GM19467 (cell line): ENCODE data around the gene GALNT18.
"Not testable (repeated sequence)": the region's sequence is repeated elsewhere in the genome, so short reads cannot be mapped to it uniquely, and the experiment has no call there.

Experiments
- ATAC-seq: cut with Tn5 transposase; IDR thresholded peaks from one replicate; pipeline ENCODE4 v1.9.1; 2021; ENCODE audit warnings: mild to moderate bottlenecking, moderate library complexity; ENCODE audit not compliant: unreplicated experiment

GALNT18 gene

GRCh38 chr11:11370255-11370961, 251.4 kb downstream of the GALNT18 start:
- ATAC-seq: no peak

GRCh38 chr11:11366793-11367192, 255.0 kb downstream of the GALNT18 start:
- no peak for ATAC-seq

- ATAC-seq: no peak
These were observed 258.1 kb downstream of the GALNT18 start for GRCh38 chr11:11363674-11364073.

GRCh38 chr11:11359611-11360010, 262.2 kb downstream of the GALNT18 start:
- no peak for ATAC-seq

- no peak for ATAC-seq
These were observed 265.0 kb downstream of the GALNT18 start for GRCh38 chr11:11356842-11357241.

- ATAC-seq: not testable (repeated sequence)
These were observed 268.9 kb downstream of the GALNT18 start, which contains the start of gene CSNK2A3 for GRCh38 chr11:11352878-11353277. CSNK2A3 (minus strand) TSS chr11:11353250; CDS start chr11:11353119, 131 bp downstream.

GRCh38 chr11:11351851-11352250, 270.0 kb downstream of the GALNT18 start:
- not testable (repeated sequence) for ATAC-seq

GRCh38 chr11:11351042-11351586, 270.7 kb downstream of the GALNT18 start:
- no peak for ATAC-seq

GRCh38 chr11:11349870-11350337, 271.9 kb downstream of the GALNT18 start:
- ATAC-seq: no peak

GRCh38 chr11:11349106-11349825, 272.5 kb downstream of the GALNT18 start:
- ATAC-seq: no peak

- ATAC-seq: no peak
These were observed 273.5 kb downstream of the GALNT18 start for GRCh38 chr11:11348303-11348702.

GRCh38 chr11:11347592-11347991, 274.2 kb downstream of the GALNT18 start:
- no peak for ATAC-seq

- ATAC-seq: no peak
These were observed 275.5 kb downstream of the GALNT18 start for GRCh38 chr11:11346303-11346702.

- no peak for ATAC-seq
These were observed 276.7 kb downstream of the GALNT18 start for GRCh38 chr11:11345099-11345498.

- no peak for ATAC-seq
These were observed 277.8 kb downstream of the GALNT18 start for GRCh38 chr11:11344045-11344444.

GRCh38 chr11:11338304-11338703, 283.5 kb downstream of the GALNT18 start:
- ATAC-seq: no peak

GRCh38 chr11:11336664-11337063, 285.1 kb downstream of the GALNT18 start:
- ATAC-seq: no peak

GRCh38 chr11:11335043-11335442, 286.8 kb downstream of the GALNT18 start:
- no peak for ATAC-seq

GRCh38 chr11:11334607-11335006, 287.2 kb downstream of the GALNT18 start:
- ATAC-seq: no peak

GRCh38 chr11:11332141-11332710, 289.6 kb downstream of the GALNT18 start:
- no peak for ATAC-seq

GRCh38 chr11:11329062-11329806, 292.6 kb downstream of the GALNT18 start:
- ATAC-seq: no peak
